ENCODE data around the gene SKAP2. TPM values are rescaled to one million over a fixed set of nuclear protein-coding genes. Genes with fewer than 3 reads are reported as not detected.

The SKAP2 gene
- total and polyA plus RNA-seq, 10 of the 15 experiments (the other 5 are each of a cell fraction or from before 2014, with no cell fraction given): 10.9 to 40.6 (median 23.5) TPM

DNA sequence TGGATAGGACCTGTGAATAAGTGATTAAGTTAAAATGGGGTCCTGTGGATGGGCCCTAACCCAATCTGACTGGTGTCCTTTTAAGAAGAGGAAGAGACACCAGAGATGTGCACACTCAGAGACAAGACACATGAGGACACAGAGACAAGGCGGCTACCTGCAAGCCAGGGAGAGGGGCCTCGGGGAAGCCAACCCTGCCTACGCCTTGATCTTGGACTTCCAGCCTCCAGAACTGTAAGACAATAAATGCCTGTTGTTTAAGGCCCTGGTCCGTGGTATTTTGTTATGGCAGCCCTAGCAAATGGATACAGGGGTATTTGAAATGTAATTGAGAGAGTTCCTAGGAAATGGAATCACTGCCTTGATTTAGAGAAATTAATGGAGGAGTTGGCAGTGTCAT lies 225.3 kb downstream of the SKAP2 start (continued):
- no peak for TF ChIP-seq NKRF (conservative IDR thresholded peaks at IDR 0.05)
- no peak for TF ChIP-seq IKZF1 (conservative IDR thresholded peaks at IDR 0.05)
- TF ChIP-seq MXI1 (IDR thresholded peaks at IDR 0.05; ENCODE audit: low read depth, low read length): no peak

GRCh38 chr7:26638140-26638539 lies 226.2 kb downstream of the SKAP2 start:
- ChIA-PET SMC1A (ENCODE audit: uncharacterized antibody, unreplicated experiment) (no interaction called here), RAD21 (ENCODE audit: unreplicated experiment) (no interaction called here), CTCF (no interaction called here), POLR2A (no interaction called here)
- intact Hi-C loops (cut with micrococcal nuclease; ENCODE audit: unreplicated experiment) (no loop called here), in situ Hi-C loops (cut with MboI) (no loop called here)
- FAIRE-seq: no peak
- H3K4me3 ChIP-seq: no peak overlapping the region
- H3K4me1 ChIP-seq (ENCODE audit: control insufficient read depth, insufficient read depth, low read length): no peaks in the 10 kb centered on the region
- no peaks in the 10 kb centered on the region for H3K27me3 ChIP-seq (replicated peaks in 1 of 2; ENCODE audit: control insufficient read depth in 2 of 2, insufficient read depth in 2 of 2, low read length in 1 of 2)
- BruUV-seq (replicated peaks): no TSS peak
- no peak for DNase-seq (ENCODE audit: low read depth, low spot score)
- H3K27ac ChIP-seq (ENCODE audit: control insufficient read depth, insufficient read depth): no peak overlapping the region
- H3K36me3 ChIP-seq (ENCODE audit: control insufficient read depth in 2 of 2, insufficient read depth in 2 of 2, low read length in 1 of 2): no peaks in the 10 kb centered on the region
- ATAC-seq: no peak
- H3K9ac ChIP-seq (ENCODE audit: control insufficient read depth, insufficient read depth, low read length): no peak overlapping the region
- no peak overlapping the region for H3K4me2 ChIP-seq (ENCODE audit: control insufficient read depth, insufficient read depth)
- no peaks in the 10 kb centered on the region for H3K79me2 ChIP-seq (ENCODE audit: control insufficient read depth, insufficient read depth, low read length)
- no peaks in the 10 kb centered on the region for H4K20me1 ChIP-seq (ENCODE audit: control insufficient read depth, insufficient read depth)
- WGBS (ENCODE audit: insufficient coverage, insufficient replicate concordance, low lambda C conversion rate, missing lambda C conversion rate): 51% methylated on average over 14 of the region's 14 CpGs
- H2AFZ ChIP-seq (ENCODE audit: control insufficient read depth, low read depth, low read length): no peak overlapping the region
- H3K9me3 ChIP-seq (replicated peaks; ENCODE audit: control insufficient read depth, insufficient read depth, low read length): no peaks in the 10 kb centered on the region
- TF ChIP-seq CUX1 (IDR thresholded peaks at IDR 0.05; ENCODE audit: insufficient replicate concordance, low read depth, low read length): no peak
- TF ChIP-seq CREB1 (IDR thresholded peaks at IDR 0.05; ENCODE audit: low read depth): no peak
- no peak for TF ChIP-seq HCFC1 (IDR thresholded peaks at IDR 0.05; ENCODE audit: low read length)
- no peak for TF ChIP-seq SIN3A (IDR thresholded peaks at IDR 0.05; ENCODE audit: low read depth, low read length)
- no peak for TF ChIP-seq BCL3 (IDR thresholded peaks at IDR 0.05; ENCODE audit: borderline replicate concordance, insufficient read depth, low read depth, low read length, poor library complexity, severe bottlenecking)
- TF ChIP-seq ZBTB33 (IDR thresholded peaks at IDR 0.05): no peak
- no peak for TF ChIP-seq RCOR1 (conservative IDR thresholded peaks at IDR 0.05; ENCODE audit: low read depth, low read length)
- no peak for TF ChIP-seq RAD51 (IDR thresholded peaks at IDR 0.05)
- no peak for TF ChIP-seq ESRRA (IDR thresholded peaks at IDR 0.05; ENCODE audit: low read length)

All from GM12878 (cell line).